Hematopoietic multipotent progenitor cell treated with erythropoietin and hydrocortisone succinate and interleukin-3 and kit ligand, for 17 days (in vitro differentiated cells): Measurements from ENCODE around the gene IFRD2.
"Not testable (repeated sequence)": the region's sequence is repeated elsewhere in the genome, so short reads cannot be mapped to it uniquely, and the experiment has no call there.

Experiments
- DNase-seq: peaks from one replicate; pipeline ENCODE4 v3.0.0-alpha.2; 2015; ENCODE audit warnings: low spot score

IFRD2 gene

GRCh38 chr3:50324351-50325112 lies 32.3 kb upstream of the IFRD2 start:
- peak; percentile 80 for DNase-seq

- no peak for DNase-seq
Measured at GRCh38 chr3:50323614-50324199, 31.5 kb upstream of the IFRD2 start.

DNA sequence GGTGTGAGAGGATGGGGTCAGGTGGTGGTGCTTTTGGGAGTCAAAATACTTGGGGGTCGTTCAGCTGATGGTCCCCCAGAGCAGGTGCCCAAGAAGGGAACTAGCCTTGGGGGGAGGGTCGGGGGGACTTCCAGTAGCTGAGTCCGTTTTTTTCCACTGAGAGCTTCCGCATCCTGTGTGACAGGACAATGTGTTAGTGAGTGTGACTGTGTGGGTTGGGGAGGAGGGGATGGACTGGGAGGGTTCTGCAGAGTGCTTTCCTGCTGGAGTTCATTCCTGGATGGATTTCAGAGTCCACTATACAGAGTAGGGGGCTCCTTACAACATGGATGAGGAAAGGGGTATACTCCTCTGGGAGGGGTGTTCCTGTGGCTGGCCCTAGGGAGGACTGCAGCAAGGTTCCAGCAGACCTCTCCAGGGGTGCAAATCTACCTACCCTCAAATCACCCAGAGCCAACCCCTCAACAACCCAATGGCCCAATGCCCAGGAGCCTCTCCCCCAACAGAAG lies 30.9 kb upstream of the IFRD2 start:
- DNase-seq = no peak

GRCh38 chr3:50322386-50323091 lies 30.3 kb upstream of the IFRD2 start, which contains the start of gene HYAL2:
Gene HYAL2, minus strand, starts transcription at chr3:50322745. Its CDS starts 2,256 bp downstream, at chr3:50320489.
- DNase-seq = no peak

DNA sequence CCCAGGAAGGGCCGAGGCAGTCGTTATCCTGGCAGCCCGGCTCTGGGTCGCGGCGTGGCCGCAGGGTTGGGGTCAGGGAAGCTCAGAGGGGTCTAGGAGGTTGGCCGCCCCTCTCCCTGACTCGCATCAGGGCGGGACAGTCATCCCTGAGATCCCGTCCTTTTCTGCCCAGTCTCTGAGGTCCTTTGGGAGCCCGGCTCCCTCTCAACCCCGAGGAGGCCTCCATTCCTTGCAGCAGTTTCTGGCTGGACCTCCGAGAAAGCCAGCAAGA lies 29.8 kb upstream of the IFRD2 start:
- DNase-seq = no peak

GRCh38 chr3:50321336-50322114 lies 29.3 kb upstream of the IFRD2 start:
- DNase-seq = peak; percentile 91

DNA sequence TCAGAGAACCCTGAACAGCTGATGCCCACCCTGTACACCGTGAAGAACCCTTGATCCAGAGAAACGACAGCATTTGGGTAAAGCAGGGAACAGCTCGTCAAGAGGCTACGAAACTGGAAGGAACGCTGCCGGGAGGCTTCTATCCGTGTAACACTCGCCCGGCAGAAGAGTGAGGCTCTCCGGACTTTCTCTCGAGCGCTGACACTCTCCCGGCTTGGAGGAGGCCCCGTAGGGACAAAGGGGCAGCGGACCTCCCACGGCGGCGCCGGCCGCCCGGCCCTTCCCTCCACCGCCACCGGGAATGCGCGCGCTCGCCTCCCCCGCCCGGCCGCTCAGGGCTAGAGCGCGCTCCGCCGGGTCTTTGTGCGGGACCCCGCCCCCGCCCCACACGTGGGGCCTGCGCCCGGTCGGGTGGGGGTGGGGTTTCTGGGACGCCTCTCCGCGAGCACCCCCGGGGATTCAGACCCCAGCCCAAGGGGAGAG lies 28.7 kb upstream of the IFRD2 start:
- no peak for DNase-seq

GRCh38 chr3:50319894-50320625 lies 27.8 kb upstream of the IFRD2 start:
- no peak for DNase-seq

DNA sequence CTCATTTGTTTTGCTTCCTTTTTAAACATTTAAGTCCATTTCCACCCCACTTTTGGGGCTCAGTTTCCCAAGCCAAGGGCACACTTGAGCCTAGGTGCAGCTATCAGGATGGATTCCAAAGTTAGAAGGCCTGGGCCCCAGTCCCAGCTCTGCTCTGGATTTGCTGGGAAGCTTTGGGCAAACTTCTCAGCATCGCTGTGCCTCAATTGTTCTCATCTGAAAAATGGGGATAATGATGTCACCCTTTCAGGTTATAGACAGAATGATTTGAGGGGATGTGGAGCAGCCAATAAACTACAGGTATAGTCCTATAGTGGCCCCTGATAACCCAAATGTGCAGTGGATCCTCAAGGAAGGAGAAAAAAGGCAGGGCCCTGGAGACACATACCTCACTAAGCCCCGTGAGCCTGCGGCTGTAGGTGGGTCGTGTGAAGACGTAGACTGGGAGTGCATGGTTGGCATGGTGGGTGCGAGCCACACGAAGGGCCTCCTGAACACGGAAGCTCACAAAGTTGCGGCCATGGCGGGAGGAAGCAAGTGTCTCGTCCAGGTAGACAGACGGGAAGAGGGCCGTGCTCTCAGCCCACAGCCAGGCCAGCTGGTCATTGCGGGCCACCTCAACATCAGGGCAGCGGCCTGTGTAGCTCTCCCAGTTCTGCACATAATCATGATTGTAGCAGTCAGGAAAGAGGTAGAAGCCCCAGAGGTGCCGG lies 27.1 kb upstream of the IFRD2 start:
- DNase-seq = no peak

DNA sequence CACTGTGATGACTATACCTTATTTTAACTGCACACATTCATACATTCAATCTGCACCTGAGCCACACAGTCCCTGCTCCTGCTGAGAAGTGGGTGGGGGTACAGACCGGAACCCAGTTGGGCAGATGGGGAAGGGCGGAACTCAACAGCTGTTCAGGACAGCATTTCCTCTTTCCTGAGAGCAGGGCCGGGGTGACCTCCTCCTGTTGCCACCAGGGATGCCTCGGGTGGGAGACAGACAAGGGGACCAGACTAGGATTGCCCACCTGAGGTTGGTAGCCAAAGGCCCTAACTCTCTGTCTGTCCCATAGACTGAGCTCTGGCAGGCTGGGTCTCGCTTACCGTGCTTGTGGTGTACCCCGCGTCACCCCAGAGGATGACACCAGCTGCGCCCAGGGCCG lies 26.4 kb upstream of the IFRD2 start:
- DNase-seq = no peak

DNA sequence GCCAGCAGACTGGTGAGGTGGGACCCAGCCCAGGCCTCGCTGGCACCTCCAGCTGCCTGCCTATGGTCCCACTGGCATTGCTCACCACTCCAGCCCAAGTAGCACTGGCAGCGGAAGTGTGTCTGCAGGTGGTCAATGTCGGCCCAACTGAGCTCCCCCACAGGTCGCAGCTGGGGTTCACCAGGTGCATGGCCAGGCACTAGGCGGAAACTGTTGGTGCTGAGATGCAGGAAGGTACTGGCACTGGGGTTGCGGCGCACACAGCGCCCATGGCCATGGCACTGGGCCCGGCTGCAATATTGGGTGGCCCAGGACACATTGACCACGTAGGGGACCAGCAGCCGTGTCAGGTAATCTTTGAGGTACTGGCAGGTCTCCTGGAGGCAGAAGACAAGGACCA lies 25.9 kb upstream of the IFRD2 start:
- DNase-seq = no peak

DNA sequence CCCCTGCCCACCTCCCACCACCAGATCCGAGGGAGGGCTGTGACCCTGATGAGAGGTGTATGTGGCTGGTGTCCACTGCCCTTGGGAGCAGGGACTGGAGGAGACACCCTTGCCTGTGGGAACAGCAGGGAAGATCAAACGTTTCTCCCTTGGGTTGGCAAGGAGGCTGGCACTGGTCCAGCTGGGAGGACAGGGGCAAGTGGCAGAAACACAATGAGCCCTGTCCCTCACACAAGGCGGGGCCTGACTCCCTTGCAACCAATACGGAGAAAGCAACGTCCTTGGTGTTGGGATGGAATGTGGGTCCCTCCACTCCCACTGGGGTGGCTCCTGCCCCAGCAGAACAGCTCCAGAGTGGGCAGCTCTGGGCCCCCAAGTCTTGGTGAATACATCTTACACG lies 25.1 kb upstream of the IFRD2 start:
- DNase-seq = no peak

GRCh38 chr3:50316657-50317242 lies 24.5 kb upstream of the IFRD2 start:
- DNase-seq = no peak

DNA sequence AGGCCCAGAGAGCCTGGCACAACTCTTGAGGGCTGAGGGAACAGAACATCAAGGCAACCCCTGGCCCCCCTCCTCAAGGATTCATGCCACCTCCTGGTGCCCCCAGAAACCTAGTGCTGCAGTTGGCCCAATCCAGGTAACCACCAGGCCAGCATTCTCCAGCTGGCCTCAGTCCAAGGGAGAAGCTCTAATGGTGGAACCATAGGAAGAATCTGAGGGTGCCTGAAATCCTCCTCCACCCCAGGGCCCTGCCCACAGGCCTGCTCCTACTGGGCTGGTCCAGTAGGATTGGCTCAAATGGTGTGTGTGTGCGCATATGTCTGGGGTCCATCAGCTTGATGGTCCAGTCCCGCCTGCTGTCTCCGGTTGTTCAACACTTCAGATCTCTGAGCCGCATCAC lies 22.6 kb upstream of the IFRD2 start:
- no peak for DNase-seq

- DNase-seq = no peak
Measured at GRCh38 chr3:50314342-50314741, 22.1 kb upstream of the IFRD2 start.

DNA sequence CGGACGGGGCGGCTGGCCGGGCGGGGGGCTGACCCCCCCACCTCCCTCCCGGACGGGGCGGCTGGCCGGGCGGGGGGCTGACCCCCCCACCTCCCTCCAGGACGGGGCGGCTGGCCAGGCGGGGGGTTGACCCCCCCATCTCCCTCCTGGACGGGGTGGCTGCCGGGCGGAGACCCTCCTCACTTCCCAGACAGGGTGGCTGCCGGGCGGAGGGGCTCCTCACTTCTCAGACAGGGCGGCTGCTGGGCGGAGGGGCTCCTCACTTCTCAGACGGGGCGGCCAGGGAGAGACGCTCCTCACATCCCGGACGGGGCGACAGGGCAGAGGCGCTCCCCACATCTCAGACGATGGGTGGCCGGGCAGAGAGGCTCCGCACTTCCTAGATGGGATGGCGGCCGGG lies 19.8 kb upstream of the IFRD2 start:
- not testable (repeated sequence) for DNase-seq

GRCh38 chr3:50304601-50305000 lies 12.4 kb upstream of the IFRD2 start:
- DNase-seq = no peak

- peak; percentile 39 for DNase-seq
Measured at GRCh38 chr3:50303013-50303815, 11.0 kb upstream of the IFRD2 start, which contains the start of gene HYAL1. Gene HYAL1, minus strand, starts transcription at chr3:50303574. Its CDS starts 618 bp downstream, at chr3:50302956.
